AG09319 (cell line): Measurements from ENCODE around the gene ZCCHC24.

Experiments
- DNase-seq: peaks from one replicate; pipeline ENCODE4 v3.0.0-alpha.2; 2010; ENCODE audit warnings: low read depth; ENCODE audit errors: extremely low read depth
- TF ChIP-seq, protein P1 (sequence below): IDR thresholded peaks from 2 replicates; pipeline ENCODE4 v1.5.1; 2011; ENCODE audit warnings: low read depth, mild to moderate bottlenecking, inconsistent platforms, low read length, moderate library complexity

The ZCCHC24 gene

GRCh38 chr10:79472951-79473350 lies 27.5 kb upstream of the ZCCHC24 start:
- TF ChIP-seq, protein P1, sequence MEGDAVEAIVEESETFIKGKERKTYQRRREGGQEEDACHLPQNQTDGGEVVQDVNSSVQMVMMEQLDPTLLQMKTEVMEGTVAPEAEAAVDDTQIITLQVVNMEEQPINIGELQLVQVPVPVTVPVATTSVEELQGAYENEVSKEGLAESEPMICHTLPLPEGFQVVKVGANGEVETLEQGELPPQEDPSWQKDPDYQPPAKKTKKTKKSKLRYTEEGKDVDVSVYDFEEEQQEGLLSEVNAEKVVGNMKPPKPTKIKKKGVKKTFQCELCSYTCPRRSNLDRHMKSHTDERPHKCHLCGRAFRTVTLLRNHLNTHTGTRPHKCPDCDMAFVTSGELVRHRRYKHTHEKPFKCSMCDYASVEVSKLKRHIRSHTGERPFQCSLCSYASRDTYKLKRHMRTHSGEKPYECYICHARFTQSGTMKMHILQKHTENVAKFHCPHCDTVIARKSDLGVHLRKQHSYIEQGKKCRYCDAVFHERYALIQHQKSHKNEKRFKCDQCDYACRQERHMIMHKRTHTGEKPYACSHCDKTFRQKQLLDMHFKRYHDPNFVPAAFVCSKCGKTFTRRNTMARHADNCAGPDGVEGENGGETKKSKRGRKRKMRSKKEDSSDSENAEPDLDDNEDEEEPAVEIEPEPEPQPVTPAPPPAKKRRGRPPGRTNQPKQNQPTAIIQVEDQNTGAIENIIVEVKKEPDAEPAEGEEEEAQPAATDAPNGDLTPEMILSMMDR = no peak
- DNase-seq = no peak

DNA sequence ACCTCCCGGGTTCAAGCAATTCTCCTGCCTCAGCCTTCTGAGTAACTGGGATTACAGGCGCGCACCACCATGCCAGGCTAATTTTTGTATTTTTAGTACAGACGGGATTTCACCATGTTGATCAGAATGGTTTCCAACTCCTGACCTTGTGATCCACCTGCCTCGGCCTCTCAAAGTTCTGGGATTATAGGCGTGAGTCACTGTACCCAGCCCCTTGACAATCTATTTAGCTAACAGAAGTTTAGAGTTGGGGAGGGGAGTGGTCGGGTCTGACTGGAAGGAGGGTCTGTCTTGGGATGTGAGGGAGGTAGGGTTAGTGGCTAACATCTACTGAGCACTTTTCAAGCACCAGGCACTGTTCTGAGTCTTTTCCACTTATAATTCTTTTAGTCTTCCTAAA lies 27.0 kb upstream of the ZCCHC24 start:
- TF ChIP-seq, protein P1 = no peak
- no peak for DNase-seq

DNA sequence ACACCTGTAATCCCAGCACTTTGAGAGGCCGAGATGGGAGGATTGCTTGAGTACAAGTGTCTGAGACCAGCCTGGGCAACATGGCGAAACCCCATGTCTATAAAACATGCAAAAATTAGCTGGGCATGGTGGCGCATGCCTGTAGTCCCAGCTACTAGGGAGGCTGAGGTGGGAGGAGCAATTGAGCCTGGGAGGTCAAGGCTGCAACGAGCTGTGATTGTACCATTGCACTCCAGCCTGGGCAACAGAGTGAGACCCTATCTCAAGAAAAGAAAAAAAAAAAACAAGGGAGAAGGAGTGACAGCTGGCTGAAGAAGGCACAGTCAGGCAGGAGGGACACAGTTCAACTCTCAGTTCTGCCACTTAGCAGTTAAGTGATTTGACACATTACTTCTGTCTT lies 26.4 kb upstream of the ZCCHC24 start:
- DNase-seq = no peak
- TF ChIP-seq, protein P1 = no peak

DNA sequence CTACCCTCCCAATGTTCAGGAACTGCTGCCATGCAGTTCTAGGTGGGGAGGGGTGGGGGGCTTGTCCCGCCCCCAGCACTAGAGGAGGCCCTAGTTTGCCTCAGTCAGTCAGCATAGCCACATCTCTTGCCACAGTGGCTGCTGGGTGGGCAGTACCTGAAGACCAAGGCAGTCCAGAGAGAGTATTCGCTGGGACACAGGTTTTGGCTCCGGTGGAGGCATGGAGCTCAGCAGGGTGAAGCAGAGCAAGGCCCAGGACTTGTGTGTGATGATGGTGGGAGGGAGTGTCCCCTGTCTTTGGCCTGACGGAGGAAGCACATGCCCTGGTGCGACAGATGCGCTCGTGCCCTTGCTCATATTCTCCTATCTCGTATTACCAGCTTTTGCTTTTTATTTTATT lies 24.7 kb upstream of the ZCCHC24 start:
- DNase-seq = no peak
- TF ChIP-seq, protein P1 = no peak

DNA sequence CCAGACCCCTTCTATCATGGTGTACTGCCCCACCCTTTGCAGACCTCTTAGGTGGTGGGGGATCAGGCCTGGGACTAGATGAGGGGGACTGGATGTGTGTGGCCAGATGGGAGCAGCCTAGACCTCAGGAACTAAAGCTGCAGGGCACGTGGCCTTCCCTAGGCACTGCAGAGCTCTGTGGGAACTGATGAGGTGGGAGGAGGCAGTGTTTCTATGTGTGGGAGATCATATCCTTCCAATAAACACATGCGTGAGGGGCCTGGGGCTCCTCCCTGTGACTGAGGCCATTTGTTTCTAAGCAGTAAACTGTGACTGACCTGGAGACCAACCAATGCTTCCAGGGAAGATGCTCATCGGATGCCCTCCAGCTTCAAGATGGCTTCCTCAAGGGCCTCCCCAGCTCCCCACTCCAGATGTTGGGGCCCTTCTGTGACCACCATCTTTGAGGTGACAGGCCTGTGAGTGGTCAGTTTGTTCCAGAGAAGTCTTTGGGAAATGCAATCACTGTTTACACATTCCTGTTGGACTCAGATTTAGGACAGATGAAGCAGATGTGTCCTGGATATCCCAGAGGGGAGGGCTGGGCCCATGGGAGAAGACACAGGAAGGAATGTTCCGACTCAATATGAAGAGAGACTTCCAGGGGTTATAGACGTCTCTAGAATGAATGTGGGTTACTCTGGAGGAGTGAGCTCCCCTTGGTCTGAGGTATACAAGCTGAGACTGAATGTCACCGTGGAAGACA lies 23.6 kb upstream of the ZCCHC24 start:
- TF ChIP-seq, protein P1 = no peak

GRCh38 chr10:79468015-79468560 lies 22.7 kb upstream of the ZCCHC24 start:
- no peak for DNase-seq
- TF ChIP-seq, protein P1 = no peak

More for the DNA sequence above, 23.6 kb upstream of the ZCCHC24 start:
- DNase-seq = no peak

DNA sequence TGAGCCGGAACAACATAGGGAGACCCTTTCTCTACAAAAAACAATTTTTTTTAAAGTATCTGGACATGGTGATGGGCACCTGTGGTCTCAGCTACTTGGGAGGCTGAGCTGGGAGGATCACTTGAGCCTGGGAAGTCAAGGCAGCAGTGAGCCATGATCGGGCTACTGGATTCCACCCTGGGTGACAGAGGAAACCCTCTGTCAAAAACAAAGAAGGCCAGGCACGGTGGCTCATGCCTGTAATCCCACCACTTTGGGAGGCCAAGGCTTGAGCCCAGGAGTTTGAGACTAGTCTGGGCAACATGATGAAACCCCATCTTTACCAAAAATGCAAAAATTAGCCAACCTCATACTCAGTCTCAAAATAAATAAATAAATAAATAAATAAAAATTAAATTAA lies 19.9 kb upstream of the ZCCHC24 start:
- no peak for DNase-seq

More for the DNA sequence above, 19.9 kb upstream of the ZCCHC24 start:
- TF ChIP-seq, protein P1 = no peak
